DMS79 (cell line): ENCODE results near the gene KIF4A.

Source experiments
- DNase-seq: peaks from one replicate; lab custom pipeline; 2025; lab: John Stamatoyannopoulos, UW

KIF4A gene

DNA sequence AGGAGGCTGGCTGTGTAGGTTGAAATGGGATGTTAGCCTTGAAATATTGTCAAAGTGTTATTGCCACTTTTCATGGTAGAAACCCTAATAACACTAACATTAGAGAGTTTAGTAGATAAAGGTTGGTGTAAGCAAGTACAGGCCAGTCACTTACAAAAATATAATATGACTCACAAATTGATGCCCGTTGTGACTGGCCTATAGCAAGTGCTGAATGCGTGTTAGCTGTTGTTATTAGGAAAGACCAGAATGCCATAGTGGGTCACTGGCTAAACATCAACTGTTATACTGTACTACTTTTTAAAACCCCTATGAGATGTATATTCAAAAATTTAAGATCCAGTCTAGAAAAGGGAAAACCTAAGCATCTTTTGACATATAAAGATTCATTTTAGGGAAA, 112.8 kb downstream of the KIF4A start:
- DNase-seq: no peak

DNA sequence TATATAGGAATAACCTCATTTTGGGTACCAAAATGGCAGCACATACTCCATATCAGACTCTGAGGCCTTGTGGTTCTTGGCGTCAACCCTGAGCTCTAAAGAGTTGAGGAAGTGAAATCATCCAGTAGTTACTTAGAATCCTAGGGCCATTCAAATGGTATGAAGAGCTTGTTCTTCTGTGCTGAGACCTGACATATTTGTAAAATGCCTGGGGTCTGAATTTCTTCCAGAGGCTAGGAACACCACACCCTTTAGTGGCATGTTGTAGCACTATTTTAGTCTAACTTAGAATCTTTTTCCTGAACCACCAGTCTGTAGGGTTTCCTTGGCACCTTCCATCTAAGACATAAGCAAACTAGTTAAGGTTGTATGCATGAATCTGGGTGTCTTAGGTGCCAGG, 115.1 kb downstream of the KIF4A start:
- no peak for DNase-seq

DNA sequence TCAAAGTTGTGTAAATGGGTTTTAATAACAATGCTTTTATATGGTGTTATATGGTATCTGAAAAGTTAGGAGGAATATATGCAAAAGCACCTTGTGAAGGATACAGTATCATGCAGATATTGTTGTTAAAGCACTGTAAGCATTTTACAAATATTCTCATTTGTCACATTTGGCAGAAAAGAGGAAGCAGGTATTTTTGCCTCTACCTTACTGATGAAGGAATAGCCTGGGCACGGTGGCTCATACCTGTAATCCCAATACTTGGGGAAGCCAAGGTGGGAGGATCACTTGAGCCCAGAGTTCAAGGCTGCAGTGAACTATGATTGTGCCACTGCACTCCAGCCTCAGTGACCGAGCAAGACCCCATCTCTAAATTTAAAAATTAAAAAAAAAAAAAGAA, 121.0 kb downstream of the KIF4A start:
- no peak for DNase-seq

DNA sequence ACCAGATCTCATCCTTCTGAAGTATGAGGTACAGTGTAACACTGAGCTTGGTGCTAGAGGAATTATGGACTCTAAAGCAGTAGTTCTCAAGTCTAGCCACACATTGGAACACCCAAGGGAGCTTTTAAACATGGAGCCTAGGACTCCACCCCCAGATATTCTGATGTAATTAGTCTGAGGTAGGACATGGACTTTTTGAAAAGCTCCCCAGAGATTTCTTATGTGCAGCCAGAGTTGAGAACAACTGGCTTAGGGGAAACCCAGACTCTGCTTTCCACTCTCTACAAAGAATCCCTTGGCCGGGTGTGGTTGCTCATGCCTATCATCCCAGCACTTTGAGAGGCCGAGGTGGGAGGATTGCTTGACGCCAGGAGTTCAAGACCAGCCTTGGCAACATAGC, 121.6 kb downstream of the KIF4A start:
- no peak for DNase-seq

DNA sequence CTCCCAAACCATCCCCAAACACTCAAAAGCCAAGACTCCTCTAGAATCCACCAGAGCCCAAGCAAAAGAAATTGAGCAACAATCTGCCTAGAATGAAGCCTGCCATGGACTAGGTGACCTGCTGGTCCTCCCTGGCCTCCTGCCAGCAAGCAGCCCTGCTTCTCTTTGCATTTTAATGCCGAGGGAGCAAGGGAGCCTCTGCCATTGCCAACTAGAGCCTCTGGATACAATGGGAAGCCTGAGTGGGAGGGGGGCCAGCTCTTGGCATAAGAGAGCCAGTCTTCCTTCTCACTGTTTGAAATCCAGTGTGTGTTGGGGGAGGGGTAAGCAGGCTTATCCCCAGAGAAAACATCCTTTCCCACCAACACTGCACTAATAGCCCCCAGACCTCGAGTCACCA, 131.7 kb downstream of the KIF4A start:
- no peak for DNase-seq

DNA sequence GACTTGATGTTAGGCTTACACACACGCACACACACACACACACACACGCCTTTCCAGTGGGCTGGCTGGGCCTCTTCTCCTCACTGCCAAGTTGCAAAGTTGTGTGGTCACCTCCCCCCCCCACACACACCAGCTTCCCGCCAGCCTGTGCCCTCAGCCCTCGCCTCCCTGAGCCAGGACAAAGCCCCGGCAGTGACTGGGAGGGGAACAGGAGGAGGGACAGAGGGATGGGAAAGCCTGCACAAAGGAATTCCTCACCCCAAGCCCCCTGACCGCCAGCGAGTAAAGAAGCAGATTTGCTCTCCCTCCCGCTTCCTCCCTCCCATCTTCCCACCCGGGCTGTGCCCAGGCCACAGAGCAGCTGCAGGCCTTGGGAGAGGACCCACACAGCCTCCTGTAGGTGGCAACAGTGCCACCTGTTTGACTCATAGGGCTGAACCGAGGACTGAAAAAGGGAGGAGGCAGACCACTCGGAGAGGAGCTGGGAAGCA, 133.0 kb downstream of the KIF4A start, which contains the start of gene GDPD2:
GDPD2 (plus strand) TSS at position 464 of the 491 bp plus-strand sequence. CDS start 1,671 bp downstream, outside the sequence.
- peak; percentile 8 for DNase-seq

DNA sequence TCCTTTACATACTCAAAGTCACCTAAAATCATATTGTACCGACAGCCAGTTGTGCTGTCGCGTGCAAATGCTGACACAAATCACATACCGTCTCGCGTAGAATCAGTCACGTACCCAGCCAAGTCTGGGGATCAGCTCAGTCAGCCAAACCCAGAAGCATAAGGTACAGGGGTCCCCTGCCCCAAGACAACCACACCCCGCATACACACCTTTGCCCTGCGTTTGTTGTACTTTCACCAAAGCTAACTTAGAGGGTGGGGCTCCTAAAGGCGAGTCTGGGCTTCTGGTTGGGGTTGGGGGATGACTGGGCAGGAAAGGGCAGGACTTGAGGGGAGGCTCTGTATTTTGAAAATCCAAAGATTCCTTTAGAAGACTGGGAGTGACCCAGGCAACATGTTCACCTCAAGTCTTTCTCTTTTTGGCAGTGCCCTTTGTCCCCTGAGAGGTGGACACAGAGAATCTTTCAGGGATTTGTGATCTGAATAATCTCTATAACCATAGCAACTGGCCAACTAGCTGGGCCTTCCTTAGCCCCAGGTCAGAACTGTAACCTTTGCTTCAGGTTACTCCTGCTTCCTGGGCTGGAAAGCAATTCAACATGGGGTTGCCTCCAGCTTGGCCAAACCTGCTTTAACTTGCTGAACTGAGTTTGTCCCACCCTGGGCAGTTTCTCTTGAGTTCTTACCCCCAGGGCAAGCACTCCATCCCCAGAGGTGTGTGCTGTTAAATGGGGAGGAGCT, 134.2 kb downstream of the KIF4A start:
- DNase-seq: no peak

DNA sequence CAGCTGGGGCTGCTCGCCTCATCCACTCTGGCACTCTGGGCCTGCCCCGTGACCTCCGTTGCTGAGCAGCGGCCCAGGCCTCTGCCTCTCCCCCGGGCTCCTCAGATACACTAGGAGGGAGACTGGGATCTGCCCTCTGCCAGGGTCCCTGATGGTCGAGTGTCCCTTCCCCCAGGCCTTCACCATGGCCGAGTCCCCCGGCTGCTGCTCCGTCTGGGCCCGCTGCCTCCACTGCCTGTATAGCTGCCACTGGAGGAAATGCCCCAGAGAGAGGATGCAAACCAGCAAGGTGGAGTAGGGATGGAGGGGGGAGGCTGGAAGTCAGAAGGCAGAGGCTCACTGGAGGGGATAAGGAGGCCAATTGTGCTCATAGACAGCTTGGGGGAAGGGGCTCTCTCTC, 134.9 kb downstream of the KIF4A start:
- no peak for DNase-seq

DNA sequence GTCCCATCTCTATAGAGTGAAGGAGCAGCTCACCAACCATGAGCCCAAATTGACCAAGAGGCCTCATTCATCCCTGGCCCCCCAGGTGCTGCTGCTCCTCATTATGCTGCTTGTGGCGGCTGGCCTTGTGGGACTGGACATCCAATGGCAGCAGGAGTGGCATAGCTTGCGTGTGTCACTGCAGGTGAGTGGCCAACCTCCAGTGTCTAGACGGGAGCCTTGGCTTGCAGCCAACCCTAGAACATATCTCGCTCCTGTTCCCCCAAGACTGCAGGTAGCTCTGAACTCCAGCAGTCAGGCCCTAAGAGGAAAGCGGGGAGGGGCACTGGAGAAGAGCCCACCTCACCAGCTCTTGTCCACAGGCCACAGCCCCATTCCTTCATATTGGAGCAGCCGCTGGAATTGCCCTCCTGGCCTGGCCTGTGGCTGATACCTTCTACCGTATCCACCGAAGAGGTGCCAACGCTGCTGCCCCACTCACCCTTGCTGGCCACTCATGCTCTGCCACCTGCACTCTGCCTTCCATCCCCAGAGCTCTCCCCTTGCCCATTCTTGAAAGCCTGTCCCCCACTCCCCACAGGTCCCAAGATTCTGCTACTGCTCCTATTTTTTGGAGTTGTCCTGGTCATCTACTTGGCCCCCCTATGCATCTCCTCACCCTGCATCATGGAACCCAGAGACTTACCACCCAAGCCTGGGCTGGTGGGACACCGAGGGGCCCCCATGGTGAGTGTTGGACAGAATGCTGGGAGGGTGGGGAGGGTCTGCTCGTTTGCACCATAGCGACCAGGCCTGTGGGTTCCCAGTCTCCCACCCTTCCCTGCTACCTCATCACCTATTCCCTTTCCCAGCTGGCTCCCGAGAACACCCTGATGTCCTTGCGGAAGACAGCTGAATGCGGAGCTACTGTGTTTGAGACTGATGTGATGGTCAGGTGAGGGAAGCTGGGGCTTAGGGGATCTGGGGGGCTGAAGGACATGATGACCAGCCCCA, 136.7 kb downstream of the KIF4A start:
- no peak for DNase-seq

DNA sequence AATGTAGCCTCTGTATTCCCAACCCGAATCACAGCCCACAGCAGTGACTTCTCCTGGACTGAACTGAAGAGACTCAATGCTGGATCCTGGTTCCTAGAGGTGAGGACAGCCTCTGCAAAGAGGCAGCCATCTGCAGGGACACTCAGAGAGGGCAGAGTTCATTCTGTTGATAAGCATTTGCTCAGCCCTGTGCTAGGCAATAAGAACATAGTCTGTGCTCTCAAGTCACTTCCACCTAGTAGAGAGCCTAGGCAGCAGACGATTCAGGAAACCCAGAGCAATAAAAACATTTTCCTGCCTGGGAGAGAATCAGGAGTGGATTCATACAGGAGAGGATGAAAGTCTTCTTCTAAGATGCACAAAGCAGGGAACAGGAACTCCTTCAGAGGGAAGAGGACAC, 137.5 kb downstream of the KIF4A start:
- DNase-seq: no peak

DNA sequence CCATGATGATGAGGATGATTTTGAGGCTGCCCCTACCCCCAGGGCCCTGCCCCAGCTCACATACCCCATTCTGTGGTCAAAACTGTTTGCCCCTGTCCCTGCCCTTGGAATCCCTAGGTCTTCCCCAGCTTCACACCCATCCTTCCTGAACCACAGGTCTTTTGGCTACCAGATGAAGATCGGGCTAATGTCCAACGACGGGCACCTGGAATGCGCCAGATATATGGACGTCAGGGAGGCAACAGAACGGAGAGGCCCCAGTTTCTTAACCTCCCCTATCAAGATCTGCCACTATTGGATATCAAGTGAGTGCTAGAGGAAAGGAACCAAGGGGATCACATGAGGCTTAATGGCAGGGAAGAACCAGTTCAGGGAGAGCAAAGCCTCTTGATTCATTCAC, 139.9 kb downstream of the KIF4A start:
- DNase-seq: no peak

DNA sequence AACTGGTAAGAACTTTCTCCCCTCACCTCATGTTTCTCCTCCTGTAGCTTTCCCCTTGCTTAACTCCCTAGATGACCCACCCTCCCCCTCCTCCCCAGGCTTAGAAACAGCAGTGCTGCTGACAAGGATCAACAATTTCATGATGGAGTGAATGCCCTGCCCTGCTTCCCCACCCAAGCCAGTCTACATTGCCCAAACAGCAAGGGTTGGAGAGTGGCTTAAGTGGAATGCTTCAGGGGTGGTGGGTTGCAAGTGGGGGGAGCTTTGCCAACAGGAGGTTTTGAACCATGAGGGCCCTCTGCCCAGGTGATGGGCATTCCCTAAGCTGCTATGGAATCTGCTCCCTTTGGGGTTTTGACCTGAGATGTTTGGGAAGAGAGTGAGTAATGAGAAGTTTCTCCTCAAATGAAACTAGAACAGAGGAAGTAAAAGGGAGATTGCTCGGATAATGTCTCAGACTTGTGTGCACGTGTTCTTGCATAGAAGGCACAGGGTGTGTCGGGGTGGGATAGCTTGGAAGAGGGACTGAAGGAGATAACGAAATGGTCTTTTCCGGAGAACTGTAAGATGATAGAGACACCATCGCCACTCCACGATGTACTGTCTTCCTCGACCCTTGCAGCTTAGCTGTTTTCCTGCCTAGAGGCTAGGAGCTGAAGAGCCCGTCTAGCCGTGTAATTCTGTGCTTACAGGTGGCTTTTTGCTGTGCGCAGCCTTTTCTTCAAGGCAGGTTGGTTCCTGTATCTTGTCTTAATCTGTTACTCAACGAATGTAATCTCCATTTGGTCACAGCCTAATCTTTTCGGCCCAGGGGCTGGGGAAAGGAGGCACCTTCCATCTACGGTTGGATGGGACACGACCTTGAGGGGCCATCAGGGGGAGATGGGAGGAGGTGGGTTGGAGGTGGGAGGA, 143.3 kb downstream of the KIF4A start:
- no peak for DNase-seq

DNA sequence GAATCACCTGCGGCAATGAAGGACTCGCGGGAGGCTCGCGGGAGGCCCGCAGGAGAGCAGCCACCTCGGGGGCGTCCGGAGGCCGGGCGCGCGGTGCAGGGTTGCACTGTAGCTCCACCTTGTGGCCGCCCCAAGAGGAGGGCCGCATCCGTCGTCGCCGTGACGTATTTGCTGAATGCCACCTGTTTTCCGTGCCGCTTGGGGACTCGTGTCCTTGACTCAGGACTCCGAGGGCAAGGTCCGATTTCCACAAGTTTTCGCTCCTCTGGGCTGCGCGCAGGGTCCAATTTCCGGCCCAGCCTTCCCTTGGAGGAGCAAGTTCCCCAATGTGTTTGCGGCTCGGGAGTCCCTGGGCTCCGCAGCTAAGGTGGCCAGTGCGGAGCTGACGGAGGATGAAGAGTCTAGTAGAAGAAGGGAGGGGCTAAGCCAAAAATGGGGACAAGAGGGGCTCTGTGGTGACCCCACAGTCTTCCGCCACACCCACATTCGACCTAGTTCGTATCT, 144.0 kb downstream of the KIF4A start:
- DNase-seq: peak; percentile 29

DNA sequence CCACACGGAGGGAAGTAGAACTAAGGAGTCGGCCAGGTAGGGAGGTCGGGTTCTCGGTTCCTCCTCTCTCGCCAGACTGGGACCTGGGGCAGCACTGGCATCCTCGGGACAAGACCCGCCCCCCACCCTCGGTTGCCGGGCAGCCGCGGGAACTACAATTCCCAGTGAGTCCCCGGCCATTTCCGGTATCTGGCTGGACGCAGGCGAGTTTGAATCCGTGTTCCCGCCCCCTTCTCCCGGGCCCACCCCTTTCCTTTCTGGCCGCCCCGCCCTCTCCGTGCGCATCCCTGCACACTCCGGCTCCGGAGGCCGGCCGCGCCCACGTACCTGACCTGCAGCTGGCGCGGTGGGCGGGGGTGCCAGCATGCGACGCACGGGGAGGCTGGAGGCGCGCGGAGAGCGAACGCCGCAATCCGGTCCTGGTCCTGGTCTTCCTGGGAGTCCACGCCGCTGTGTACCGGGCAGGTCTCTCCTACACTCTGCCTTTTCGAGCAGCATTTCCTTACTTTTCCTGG, 144.5 kb downstream of the KIF4A start:
- DNase-seq: peak; percentile 64

DNA sequence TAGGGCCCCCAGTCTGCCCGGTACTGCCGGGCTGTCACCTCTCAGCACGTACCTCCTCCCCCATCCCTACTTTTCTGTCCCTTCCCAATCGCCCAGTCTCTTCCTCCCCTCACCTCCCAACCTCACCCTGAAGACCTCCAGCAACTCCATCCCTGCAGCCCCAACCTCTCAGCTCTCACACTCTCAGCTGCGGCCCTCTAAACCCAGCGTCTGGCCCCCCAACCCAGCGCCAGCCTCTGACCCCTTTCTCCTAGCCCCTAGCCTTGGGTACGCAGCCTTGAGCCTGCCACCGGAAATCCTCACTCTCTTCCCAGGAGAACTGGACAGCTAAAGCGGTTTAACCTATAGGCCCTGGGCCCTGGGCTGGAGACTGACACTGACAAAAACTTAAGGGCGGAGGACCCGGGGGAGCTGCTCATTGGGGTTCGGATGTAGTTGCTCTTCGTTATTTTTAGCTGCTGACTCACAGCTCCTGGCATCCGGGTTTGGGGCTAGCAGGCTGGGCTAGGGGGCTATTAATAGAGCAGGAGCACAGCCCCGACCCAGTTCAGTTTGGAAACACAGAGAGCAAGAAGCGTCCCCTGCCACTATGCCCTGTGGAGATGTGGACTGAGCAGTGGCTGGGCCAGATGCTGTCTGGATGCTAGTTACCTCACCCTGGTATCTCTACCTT, 145.1 kb downstream of the KIF4A start:
- DNase-seq: no peak

DNA sequence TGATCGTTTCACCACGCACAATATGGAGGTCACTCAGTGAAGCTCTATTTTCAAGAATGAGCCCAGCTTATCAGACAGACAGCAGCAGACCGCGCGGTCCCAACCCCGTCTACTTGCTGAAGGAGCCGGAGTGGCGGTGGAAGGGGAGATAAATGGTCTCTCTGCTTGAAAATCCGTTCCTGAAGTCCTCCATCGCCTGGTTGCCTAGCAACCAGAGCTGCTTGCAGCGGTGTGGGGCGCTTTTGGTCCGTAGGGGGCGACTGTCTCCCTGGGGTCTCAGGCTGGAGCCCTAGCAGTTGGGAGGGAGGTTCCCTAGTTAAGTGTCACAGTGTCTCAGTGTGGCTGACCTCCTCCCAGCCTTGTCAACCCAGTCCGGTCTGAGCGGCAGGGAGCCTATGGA, 146.4 kb downstream of the KIF4A start:
- DNase-seq: no peak

DNA sequence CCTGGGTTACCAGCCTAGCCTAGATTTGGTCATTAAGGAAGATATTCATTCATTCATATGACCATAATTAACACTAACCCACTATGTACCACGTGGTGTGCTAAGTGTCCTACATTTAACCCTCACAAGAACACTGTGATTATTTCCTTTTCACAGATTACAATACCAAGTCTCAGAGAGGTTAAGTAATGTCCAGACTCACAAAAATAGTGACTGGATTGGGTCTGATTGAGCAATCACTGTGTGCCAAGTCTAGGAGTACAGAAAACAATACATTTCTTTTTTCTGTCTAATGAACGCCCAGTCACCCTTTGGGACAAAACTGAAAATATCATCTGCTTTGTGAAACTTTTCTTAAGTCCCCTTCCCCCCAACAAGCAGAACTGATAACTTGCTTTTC, 147.1 kb downstream of the KIF4A start:
- DNase-seq: no peak

DNA sequence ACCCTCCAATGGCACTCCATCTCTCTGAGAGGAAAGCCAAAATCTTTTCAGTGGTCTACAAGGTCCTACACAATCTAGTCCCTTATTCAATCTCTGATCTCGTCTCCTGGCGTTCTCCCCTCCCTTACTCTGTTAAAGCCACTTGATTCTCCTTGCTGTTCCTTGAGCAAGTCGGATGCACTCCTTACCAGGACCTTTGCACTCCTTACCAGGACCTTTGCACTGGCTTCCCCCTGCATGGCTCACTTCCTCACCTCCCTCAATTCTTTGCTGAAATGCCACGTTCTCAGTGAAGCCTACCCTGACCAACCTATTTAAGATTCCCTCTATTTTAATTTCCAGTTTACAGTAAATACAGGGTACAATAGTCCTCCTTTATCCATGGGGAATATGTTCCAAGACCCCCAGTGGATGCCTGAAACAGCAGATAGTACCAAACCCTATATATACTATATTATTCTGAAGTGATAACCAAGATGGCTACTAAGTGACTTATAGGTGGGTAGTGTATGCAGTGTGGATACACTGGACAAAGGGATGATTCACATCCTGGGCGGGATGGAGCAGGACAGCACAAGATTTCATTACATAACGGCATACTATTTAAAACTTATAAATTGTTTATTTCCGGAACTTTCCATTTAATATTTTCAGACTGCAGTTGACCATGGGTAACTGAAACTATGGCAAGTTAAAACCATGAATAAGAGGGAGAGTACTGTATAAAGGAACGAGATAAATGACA, 148.2 kb downstream of the KIF4A start:
- no peak for DNase-seq

DNA sequence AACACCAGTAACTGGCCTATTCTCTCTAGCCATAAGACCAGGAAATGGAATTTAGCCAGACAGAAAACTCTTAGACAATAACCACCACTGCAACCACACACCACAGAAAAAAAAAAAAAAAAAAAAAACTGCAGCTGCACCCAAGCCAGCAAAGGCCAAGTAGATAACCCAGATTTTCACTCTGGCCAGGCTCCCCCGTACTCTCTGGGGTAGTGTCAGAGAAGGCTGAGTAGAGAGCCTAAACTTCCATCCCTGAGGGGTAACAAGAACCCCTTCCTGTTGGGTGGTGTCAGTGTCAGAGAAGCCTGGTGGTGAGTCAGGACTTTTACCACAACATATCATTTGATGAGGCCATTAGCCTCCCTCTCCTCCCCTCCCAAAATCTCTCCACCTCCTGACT, 149.1 kb downstream of the KIF4A start:
- no peak for DNase-seq

DNA sequence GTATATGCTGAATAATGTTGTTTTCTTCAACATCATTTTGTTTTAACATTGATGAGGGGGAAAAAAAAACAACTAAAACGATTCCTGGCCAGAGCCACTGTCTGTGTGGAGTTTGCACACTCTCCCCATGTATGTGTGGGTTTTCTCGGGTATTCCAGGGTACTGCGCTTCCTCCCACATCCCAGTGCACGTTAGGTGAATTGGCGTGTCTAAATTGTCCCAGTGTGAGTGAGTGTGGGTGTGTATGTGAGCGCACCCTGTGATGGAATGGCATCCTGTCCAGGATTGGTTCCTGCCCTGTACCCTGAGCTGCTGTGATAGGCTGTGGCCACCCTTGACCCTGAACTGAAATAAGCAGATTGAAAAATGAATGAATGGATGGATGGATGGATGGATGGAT, 152.3 kb downstream of the KIF4A start:
- DNase-seq: no peak
